Uterus (tissue), 4 donors: ENCODE data around the gene C2CD2L. TPM values are rescaled to one million over a fixed set of nuclear protein-coding genes. Genes with fewer than 3 reads are reported as not detected.

Experiments used
- DNase-seq, 2 donors: peaks; one replicate each; pipeline ENCODE4 v3.0.0-alpha.2; 2019 to 2020
- H3K27ac ChIP-seq, 2 donors: fragments of 200-600 bp; sonication (generic); 1 replicate in 1 of 2; 2 replicates in 1 of 2; pipeline ENCODE4 v1.5.1; 2016 to 2018
- H3K27me3 ChIP-seq, 2 donors: fragments of 200-600 bp; sonication (generic); one replicate each; pipeline ENCODE4 v1.5.1; 2018 to 2019; ENCODE audit warnings: control low read depth in 1 of 2
- H3K36me3 ChIP-seq, 2 donors: fragments of 200-600 bp; sonication (generic); one replicate each; pipeline ENCODE4 v1.5.1; 2019; ENCODE audit warnings: control low read depth in 1 of 2
- H3K4me1 ChIP-seq, 2 donors: fragments of 200-600 bp; sonication (generic); one replicate each; pipeline ENCODE4 v1.5.1; 2018 to 2019; ENCODE audit warnings: control low read depth in 1 of 2
- H3K4me3 ChIP-seq, 2 donors: fragments of 200-600 bp; sonication (generic); 1 replicate in 1 of 2; 2 replicates in 1 of 2; pipeline ENCODE4 v1.5.1; 2018 to 2019; ENCODE audit warnings: mild to moderate bottlenecking in 1 of 2
- H3K9me3 ChIP-seq, 2 donors: fragments of 200-600 bp; sonication (generic); one replicate each; pipeline ENCODE4 v1.5.1; 2019; ENCODE audit warnings: control low read depth in 1 of 2
- CTCF ChIP-seq, 4 experiments: fragments of 200-600 bp in 2 of 4; fragments of 450-650 bp in 2 of 4; sonication (generic) in 2 of 4; IDR thresholded peaks; one replicate each; pipeline ENCODE4 v1.5.1; 2016 to 2019; ENCODE audit warnings: antibody characterized with exemption in 4 of 4, mild to moderate bottlenecking in 2 of 4, moderate library complexity in 1 of 4
- POLR2A ChIP-seq, 2 donors: fragments of 450-650 bp; IDR thresholded peaks; one replicate each; pipeline ENCODE4 v1.6.1; 2016; ENCODE audit warnings: antibody characterized with exemption in 2 of 2, mild to moderate bottlenecking in 1 of 2, moderate library complexity in 1 of 2
- intact Hi-C: fragments of 100-400 bp; cut with DNase I; formaldehyde crosslinking; loops from one replicate; pipeline ENCODE4 v1.15.1; 2023; ENCODE audit warnings: low total_unique reads
- total RNA-seq, 4 donors: library from RNA; depleted of rRNA in 3 of 4; stranded (reverse); fragments of >200 nt in 3 of 4; gene quantifications; one replicate each; pipeline versions ENCODE4 v1.1.0 to v1.2.4, GENCODE V29; 2014 to 2023
- donor health status: DM: yes; HTN: yes; CAD: no.

C2CD2L gene
- total RNA-seq, 4 donors from 2014 or later, result 1.8 to 14.3 (median 2.7) TPM

GRCh38 chr11:119084663-119085436 is 22.3 kb upstream of the C2CD2L start, which contains the start of gene HMBS:
TSS of gene HMBS (plus strand) at chr11:119084881. CDS start at chr11:119085034, 153 bp downstream.
- Histone ChIP-seq H3K4me1 (peaks cover 0 to 7% of the 10 kb centered on the region in 2 donors), H3K4me3 (peak within 1 kb of the TSS; percentile 82 to 90), H3K36me3 (no peaks in the 10 kb centered on the region), H3K27ac (peak within 1 kb of the TSS; percentile 83 to 96), H3K27me3 (no peaks in the 10 kb centered on the region), H3K9me3 (no peaks in the 10 kb centered on the region)
- intact Hi-C loops, result no loop called here
- DNase-seq, result peak; percentile 95 to 96
- TF ChIP-seq CTCF (IDR thresholded peaks at IDR 0.05) (peak in 2 of 4 experiments; percentile 20 to 26), POLR2A (IDR thresholded peaks at IDR 0.05) (peak in 1 of 2 donors; percentile 43)

GRCh38 chr11:119085437-119085847 is 21.7 kb upstream of the C2CD2L start:
- H3K9me3 ChIP-seq, result no peaks in the 10 kb centered on the region
- TF ChIP-seq CTCF (IDR thresholded peaks at IDR 0.05) (no peak), POLR2A (IDR thresholded peaks at IDR 0.05) (no peak)
- H3K27ac ChIP-seq, result peak overlapping the region; percentile 83 to 96
- DNase-seq, result no peak
- peak overlapping the region; percentile 82 to 90 for H3K4me3 ChIP-seq
- no peaks in the 10 kb centered on the region for H3K36me3 ChIP-seq
- intact Hi-C loops, result no loop called here
- H3K27me3 ChIP-seq, result no peaks in the 10 kb centered on the region
- peaks cover 0 to 7% of the 10 kb centered on the region in 2 donors for H3K4me1 ChIP-seq

GRCh38 chr11:119087123-119087522 is 20.0 kb upstream of the C2CD2L start:
- Histone ChIP-seq H3K9me3 (no peaks in the 10 kb centered on the region), H3K27me3 (no peaks in the 10 kb centered on the region), H3K36me3 (no peaks in the 10 kb centered on the region), H3K4me1 (peaks cover 0 to 7% of the 10 kb centered on the region in 2 donors), H3K4me3 (no peak overlapping the region), H3K27ac (no peak overlapping the region)
- intact Hi-C loops, result no loop called here
- TF ChIP-seq CTCF (IDR thresholded peaks at IDR 0.05), result no peak
- no peak for TF ChIP-seq POLR2A (IDR thresholded peaks at IDR 0.05)
- DNase-seq, result no peak

GRCh38 chr11:119087747-119088241 is 19.4 kb upstream of the C2CD2L start:
- no peak overlapping the region for H3K27ac ChIP-seq
- intact Hi-C loops, result no loop called here

More at GRCh38 chr11:119087747-119088241, 19.4 kb upstream of the C2CD2L start:
- Histone ChIP-seq H3K27me3 (no peaks in the 10 kb centered on the region), H3K36me3 (no peaks in the 10 kb centered on the region), H3K4me1 (peaks cover 0 to 7% of the 10 kb centered on the region in 2 donors), H3K4me3 (no peak overlapping the region), H3K9me3 (no peaks in the 10 kb centered on the region)
- TF ChIP-seq CTCF (IDR thresholded peaks at IDR 0.05), result no peak
- TF ChIP-seq POLR2A (IDR thresholded peaks at IDR 0.05), result no peak
- no peak for DNase-seq
